ENCODE data around the gene RESP18.

The RESP18 gene

DNA sequence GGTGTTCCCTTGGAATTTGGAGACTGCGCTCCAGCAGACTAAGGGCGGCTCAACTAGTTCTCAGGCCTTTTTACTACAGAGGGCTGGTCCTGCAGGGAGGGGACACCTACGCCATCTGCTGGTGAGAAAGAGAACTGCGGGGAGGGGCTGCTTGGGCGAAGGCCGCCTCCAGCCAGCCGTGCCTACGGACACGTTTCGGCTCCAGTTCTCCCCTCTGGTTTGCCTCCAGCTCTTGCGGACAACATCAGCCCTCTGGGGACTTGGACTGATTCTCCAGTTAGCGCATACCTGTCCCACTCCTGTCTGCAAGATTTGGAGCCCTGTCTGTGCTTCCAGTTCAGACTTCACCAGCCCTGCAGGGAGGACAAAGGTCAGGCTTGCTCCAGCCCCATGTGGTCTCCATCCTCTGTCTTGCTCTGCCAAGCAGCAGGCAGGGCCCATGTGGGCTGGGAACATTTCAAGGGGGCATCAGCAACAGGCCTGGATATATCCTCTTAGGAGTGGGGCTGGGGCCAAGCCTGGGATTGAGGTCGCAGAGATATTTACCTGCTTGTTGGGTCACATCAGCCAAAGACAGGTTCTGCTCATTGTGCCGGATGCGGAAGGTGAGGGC lies 33.7 kb downstream of the RESP18 start:
- Histone ChIP-seq H3K27ac (ENCODE audit: low read length, poor library complexity, severe bottlenecking) (no peak overlapping the region), H3K4me3 (ENCODE audit: insufficient read depth in 1 of 2, low read depth in 1 of 2, low read length in 2 of 2) (no peak overlapping the region), H3K79me1 (replicated peaks; ENCODE audit: low read length, poor library complexity, severe bottlenecking) (no peaks in the 10 kb centered on the region), H3K9ac (ENCODE audit: low read length) (peak overlapping the region; percentile 33), H2BK15ac (ENCODE audit: low read depth, poor library complexity, severe bottlenecking) (no peak overlapping the region), H2AFZ (ENCODE audit: low read depth, low read length) (no peak overlapping the region), H2BK5ac (ENCODE audit: low read depth, low read length, poor library complexity, severe bottlenecking) (no peak overlapping the region), H3K9me3 (ENCODE audit: control insufficient read depth, low read length) (no peaks in the 10 kb centered on the region), H3K4me1 (ENCODE audit: control insufficient read depth, insufficient read depth, low read depth, low read length) (peaks cover 9% of the 10 kb centered on the region), H2BK12ac (ENCODE audit: low read length in 2 of 2) (no peak overlapping the region), H3K4me2 (ENCODE audit: low read length, poor library complexity, severe bottlenecking) (no peak overlapping the region), H3K14ac (ENCODE audit: low read length in 2 of 2) (no peak overlapping the region), H3K23ac (ENCODE audit: low read length in 2 of 2) (no peak overlapping the region), H4K91ac (ENCODE audit: low read length) (no peak overlapping the region), H3K4ac (ENCODE audit: low read depth in 1 of 2, low read length in 2 of 2) (no peak overlapping the region), H2AK5ac (ENCODE audit: low read length, severe bottlenecking) (no peak overlapping the region), H4K8ac (ENCODE audit: low read length) (no peak overlapping the region), H3K18ac (ENCODE audit: low read depth in 1 of 2, low read length in 2 of 2) (no peak overlapping the region), H2BK120ac (ENCODE audit: low read depth, low read length) (no peak overlapping the region), H3K27me3 (ENCODE audit: control insufficient read depth in 1 of 2, insufficient read depth in 1 of 2, low read length in 2 of 2) (peaks cover 48 to 51% of the 10 kb centered on the region in 2 experiments), H3K36me3 (ENCODE audit: control insufficient read depth in 1 of 2, insufficient read depth in 2 of 2, low read depth in 1 of 2, low read length in 2 of 2) (no peaks in the 10 kb centered on the region)
- DNase-seq: peak; percentile 68
- WGBS: 33% methylated on average over 15 of the region's 15 CpGs

DNA sequence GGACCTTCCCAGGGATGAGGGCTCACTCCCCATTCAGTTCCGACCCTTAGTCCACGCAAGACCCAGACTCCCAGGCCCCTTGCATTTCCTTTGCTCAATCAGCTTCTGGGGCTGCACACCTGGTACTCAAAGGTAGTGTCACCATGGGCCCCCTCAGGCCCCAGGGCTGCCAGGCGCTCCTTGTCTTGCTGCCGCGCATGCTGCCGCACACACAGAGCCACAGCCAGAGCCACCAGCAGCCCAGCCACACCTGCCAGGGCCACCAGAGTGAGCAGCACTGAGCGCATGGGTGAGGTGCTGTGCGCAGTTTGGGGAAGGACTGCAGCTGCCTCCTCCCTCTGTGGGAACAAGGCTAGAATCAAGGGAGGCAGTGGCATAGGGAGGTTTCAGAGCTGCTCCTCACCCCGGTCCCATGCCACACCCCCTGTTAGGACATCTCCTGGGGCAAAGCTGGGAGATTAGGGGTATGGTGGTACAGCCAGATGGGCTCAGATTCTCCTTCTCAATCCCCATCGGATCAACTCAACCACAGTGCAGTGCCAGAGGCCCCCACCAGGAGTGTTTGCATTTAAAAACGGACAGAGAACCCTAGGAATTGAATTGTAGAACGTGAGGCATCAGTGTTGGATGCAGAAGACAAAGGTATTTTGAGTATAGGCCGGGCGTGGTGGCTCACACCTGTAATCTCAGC lies 34.6 kb downstream of the RESP18 start:
- Histone ChIP-seq H3K4ac (ENCODE audit: low read depth in 1 of 2, low read length in 2 of 2) (no peak overlapping the region), H3K9me3 (ENCODE audit: control insufficient read depth, low read length) (no peaks in the 10 kb centered on the region)
- DNase-seq: peak; percentile 43

DNA sequence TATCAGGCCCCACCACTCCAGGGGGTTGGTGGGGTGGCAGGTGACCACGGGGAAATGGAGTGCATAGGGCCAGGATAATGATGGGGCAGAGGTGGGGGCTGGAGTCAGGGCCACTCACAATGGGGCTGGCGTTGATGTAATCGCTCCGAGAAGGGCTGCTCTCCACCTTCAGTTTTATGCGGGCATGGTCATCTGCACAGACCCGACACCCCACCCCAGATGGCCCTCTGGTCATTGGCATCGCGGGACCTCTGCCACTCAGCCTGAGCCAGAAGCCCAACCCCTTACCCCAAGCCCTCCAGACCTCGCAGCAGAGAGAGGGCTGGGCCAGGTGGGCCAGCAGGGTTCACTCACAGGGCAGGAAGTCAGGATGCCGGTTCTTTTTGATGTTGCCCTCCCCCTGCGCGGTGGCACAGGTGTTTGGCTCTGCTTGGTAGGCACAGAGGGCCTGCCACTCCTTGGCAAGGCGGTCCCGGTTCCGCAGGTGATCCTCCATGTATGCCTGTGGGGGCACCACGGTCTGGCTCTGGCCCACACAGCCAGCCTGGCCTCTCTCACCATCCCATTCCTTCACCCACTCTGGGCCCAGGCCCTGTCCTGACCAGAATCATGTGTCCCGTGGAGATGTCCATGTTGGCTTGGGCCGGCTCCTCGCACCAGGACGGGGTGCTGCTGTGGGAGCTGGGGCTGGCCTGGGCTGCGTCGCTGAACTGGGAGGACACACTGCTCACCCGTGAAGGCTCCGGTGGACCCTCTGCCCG lies 35.7 kb downstream of the RESP18 start:
- no peaks in the 10 kb centered on the region for H3K36me3 ChIP-seq (ENCODE audit: control insufficient read depth in 1 of 2, insufficient read depth in 2 of 2, low read depth in 1 of 2, low read length in 2 of 2)
- H3K9ac ChIP-seq (ENCODE audit: low read length): no peak overlapping the region
- no peak overlapping the region for H2BK15ac ChIP-seq (ENCODE audit: low read depth, poor library complexity, severe bottlenecking)
- no peak overlapping the region for H3K23ac ChIP-seq (ENCODE audit: low read length in 2 of 2)
- H3K79me1 ChIP-seq (replicated peaks; ENCODE audit: low read length, poor library complexity, severe bottlenecking): no peaks in the 10 kb centered on the region
- no peaks in the 10 kb centered on the region for H3K9me3 ChIP-seq (ENCODE audit: control insufficient read depth, low read length)
- peaks cover 9% of the 10 kb centered on the region for H3K4me1 ChIP-seq (ENCODE audit: control insufficient read depth, insufficient read depth, low read depth, low read length)
- H2AFZ ChIP-seq (ENCODE audit: low read depth, low read length): no peak overlapping the region
- peak overlapping the region in 1 of 2 experiments; percentile 2 for H3K4ac ChIP-seq (ENCODE audit: low read depth in 1 of 2, low read length in 2 of 2)
- H2BK5ac ChIP-seq (ENCODE audit: low read depth, low read length, poor library complexity, severe bottlenecking): no peak overlapping the region
- no peak overlapping the region for H2BK120ac ChIP-seq (ENCODE audit: low read depth, low read length)
- no peak overlapping the region for H3K4me3 ChIP-seq (ENCODE audit: insufficient read depth in 1 of 2, low read depth in 1 of 2, low read length in 2 of 2)
- H2BK12ac ChIP-seq (ENCODE audit: low read length in 2 of 2): no peak overlapping the region
- peak overlapping the region; percentile 18 for H4K91ac ChIP-seq (ENCODE audit: low read length)
- H3K27ac ChIP-seq (ENCODE audit: low read length, poor library complexity, severe bottlenecking): no peak overlapping the region
- no peak overlapping the region for H2AK5ac ChIP-seq (ENCODE audit: low read length, severe bottlenecking)
- WGBS: 91% methylated on average over 25 of the region's 25 CpGs
- H3K14ac ChIP-seq (ENCODE audit: low read length in 2 of 2): peak overlapping the region in 1 of 2 experiments; percentile 10
- H3K27me3 ChIP-seq (ENCODE audit: control insufficient read depth in 1 of 2, insufficient read depth in 1 of 2, low read length in 2 of 2): peaks cover 29 to 30% of the 10 kb centered on the region in 2 experiments
- DNase-seq: no peak
- H3K4me2 ChIP-seq (ENCODE audit: low read length, poor library complexity, severe bottlenecking): no peak overlapping the region
- H3K18ac ChIP-seq (ENCODE audit: low read depth in 1 of 2, low read length in 2 of 2): no peak overlapping the region
- no peak overlapping the region for H4K8ac ChIP-seq (ENCODE audit: low read length)

More for the DNA sequence above, 34.6 kb downstream of the RESP18 start:
- Histone ChIP-seq H3K36me3 (ENCODE audit: control insufficient read depth in 1 of 2, insufficient read depth in 2 of 2, low read depth in 1 of 2, low read length in 2 of 2) (no peaks in the 10 kb centered on the region), H2BK12ac (ENCODE audit: low read length in 2 of 2) (no peak overlapping the region), H3K27ac (ENCODE audit: low read length, poor library complexity, severe bottlenecking) (no peak overlapping the region), H3K9ac (ENCODE audit: low read length) (no peak overlapping the region), H3K18ac (ENCODE audit: low read depth in 1 of 2, low read length in 2 of 2) (no peak overlapping the region), H3K79me1 (replicated peaks; ENCODE audit: low read length, poor library complexity, severe bottlenecking) (no peaks in the 10 kb centered on the region), H2BK15ac (ENCODE audit: low read depth, poor library complexity, severe bottlenecking) (peak overlapping the region; percentile 61), H3K4me3 (ENCODE audit: insufficient read depth in 1 of 2, low read depth in 1 of 2, low read length in 2 of 2) (no peak overlapping the region), H3K4me2 (ENCODE audit: low read length, poor library complexity, severe bottlenecking) (no peak overlapping the region), H4K91ac (ENCODE audit: low read length) (no peak overlapping the region), H2AFZ (ENCODE audit: low read depth, low read length) (no peak overlapping the region), H2BK120ac (ENCODE audit: low read depth, low read length) (no peak overlapping the region), H2AK5ac (ENCODE audit: low read length, severe bottlenecking) (no peak overlapping the region), H3K23ac (ENCODE audit: low read length in 2 of 2) (no peak overlapping the region), H2BK5ac (ENCODE audit: low read depth, low read length, poor library complexity, severe bottlenecking) (no peak overlapping the region), H4K8ac (ENCODE audit: low read length) (no peak overlapping the region), H3K27me3 (ENCODE audit: control insufficient read depth in 1 of 2, insufficient read depth in 1 of 2, low read length in 2 of 2) (peaks cover 39 to 41% of the 10 kb centered on the region in 2 experiments), H3K14ac (ENCODE audit: low read length in 2 of 2) (no peak overlapping the region), H3K4me1 (ENCODE audit: control insufficient read depth, insufficient read depth, low read depth, low read length) (peaks cover 9% of the 10 kb centered on the region)
- WGBS: 78% methylated on average over 13 of the region's 14 CpGs

DNA sequence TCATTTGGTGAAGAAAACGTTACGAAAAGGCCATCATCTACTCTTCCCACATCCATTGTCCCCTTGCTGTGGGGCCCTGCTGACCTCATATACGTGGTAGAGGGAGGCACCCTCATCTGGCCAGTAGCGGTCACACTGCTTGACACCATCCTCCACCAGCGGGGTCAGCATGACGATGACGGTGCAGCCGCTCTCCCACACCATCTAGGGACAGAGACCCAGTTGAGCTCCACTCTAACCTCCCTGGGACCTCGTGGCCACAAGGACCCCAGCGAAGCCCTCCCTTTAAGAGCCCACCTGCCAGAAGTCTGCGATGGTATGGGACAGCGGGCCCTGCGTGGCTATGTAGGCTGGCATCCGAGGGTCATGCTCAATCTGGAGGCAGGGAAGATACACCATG lies 36.4 kb downstream of the RESP18 start:
- Histone ChIP-seq H2AFZ (ENCODE audit: low read depth, low read length) (no peak overlapping the region), H3K27ac (ENCODE audit: low read length, poor library complexity, severe bottlenecking) (no peak overlapping the region), H3K23ac (ENCODE audit: low read length in 2 of 2) (no peak overlapping the region), H2AK5ac (ENCODE audit: low read length, severe bottlenecking) (no peak overlapping the region), H3K4me2 (ENCODE audit: low read length, poor library complexity, severe bottlenecking) (no peak overlapping the region), H3K14ac (ENCODE audit: low read length in 2 of 2) (peak overlapping the region in 1 of 2 experiments; percentile 10), H3K18ac (ENCODE audit: low read depth in 1 of 2, low read length in 2 of 2) (no peak overlapping the region), H4K8ac (ENCODE audit: low read length) (no peak overlapping the region), H3K27me3 (ENCODE audit: control insufficient read depth in 1 of 2, insufficient read depth in 1 of 2, low read length in 2 of 2) (peaks cover 22 to 23% of the 10 kb centered on the region in 2 experiments), H3K4ac (ENCODE audit: low read depth in 1 of 2, low read length in 2 of 2) (no peak overlapping the region), H2BK15ac (ENCODE audit: low read depth, poor library complexity, severe bottlenecking) (no peak overlapping the region), H2BK12ac (ENCODE audit: low read length in 2 of 2) (no peak overlapping the region), H2BK5ac (ENCODE audit: low read depth, low read length, poor library complexity, severe bottlenecking) (no peak overlapping the region), H3K4me3 (ENCODE audit: insufficient read depth in 1 of 2, low read depth in 1 of 2, low read length in 2 of 2) (no peak overlapping the region), H3K79me1 (replicated peaks; ENCODE audit: low read length, poor library complexity, severe bottlenecking) (no peaks in the 10 kb centered on the region), H3K36me3 (ENCODE audit: control insufficient read depth in 1 of 2, insufficient read depth in 2 of 2, low read depth in 1 of 2, low read length in 2 of 2) (no peaks in the 10 kb centered on the region), H3K9me3 (ENCODE audit: control insufficient read depth, low read length) (no peaks in the 10 kb centered on the region), H3K9ac (ENCODE audit: low read length) (no peak overlapping the region), H4K91ac (ENCODE audit: low read length) (peak overlapping the region; percentile 28), H2BK120ac (ENCODE audit: low read depth, low read length) (no peak overlapping the region), H3K4me1 (ENCODE audit: control insufficient read depth, insufficient read depth, low read depth, low read length) (peaks cover 9% of the 10 kb centered on the region)
- 90% methylated on average over 14 of the region's 14 CpGs for WGBS
- no peak for DNase-seq

Data from mesenchymal stem cell (in vitro differentiated cells and primary cell).